H1 (cell line): ENCODE measurements around the gene PBX3. TPM values are rescaled to one million over a fixed set of nuclear protein-coding genes. Genes with fewer than 3 reads are reported as not detected.

ENCODE experiments used
- CTCF ChIA-PET: fragments of 300-600 bp; sonication (Branson Sonifier 250); formaldehyde crosslinking; loops from one replicate; lab custom pipeline; 2021; ENCODE audit not compliant: partially characterized antibody; lab: Charles Lee
- POLR2A ChIA-PET: fragments of 300-600 bp; sonication (Branson Sonifier 250); formaldehyde crosslinking; loops from one replicate; lab custom pipeline; 2021; ENCODE audit warnings: inconsistent platforms; ENCODE audit not compliant: partially characterized antibody; lab: Charles Lee
- DNase-seq, 2 experiments: peaks; one replicate each; pipeline versions ENCODE4 v3.0.0 to v3.0.0-alpha.2; 2010 to 2022; ENCODE audit warnings: low spot score in 2 of 2, low read depth in 1 of 2, mixed read lengths in 1 of 2
- FAIRE-seq: peaks from 2 replicates; lab custom pipeline; 2011; peaks lifted over from hg19 to GRCh38; lab: Jason Lieb, UNC
- H2AFZ ChIP-seq: 2 replicates; pipeline ENCODE4 v1.8.1; 2012; ENCODE audit warnings: low read length, inconsistent platforms
- H2AK5ac ChIP-seq: 2 replicates; pipeline ENCODE4 v1.6.1; 2013; ENCODE audit warnings: low read depth, low read length
- H2BK120ac ChIP-seq: replicated peaks from 2 replicates; pipeline ENCODE3; 2013; ENCODE audit warnings: low read depth, low read length, inconsistent platforms
- H2BK12ac ChIP-seq: 2 replicates; pipeline ENCODE4 v1.6.1; 2013; ENCODE audit warnings: low read depth, low read length
- H2BK15ac ChIP-seq: 2 replicates; pipeline ENCODE4 v1.6.1; 2013; ENCODE audit warnings: low read length
- H2BK20ac ChIP-seq: 2 replicates; pipeline ENCODE4 v1.6.1; 2013; ENCODE audit warnings: low read length
- H2BK5ac ChIP-seq: 2 replicates; pipeline ENCODE4 v1.6.1; 2013; ENCODE audit warnings: low read depth, low read length
- H3K14ac ChIP-seq: 2 replicates; pipeline ENCODE4 v1.6.1; 2013; ENCODE audit warnings: inconsistent platforms; ENCODE audit not compliant: insufficient read length
- H3K18ac ChIP-seq: 2 replicates; pipeline ENCODE4 v1.6.1; 2013; ENCODE audit warnings: low read length; ENCODE audit errors: extremely low read depth
- H3K23ac ChIP-seq: 2 replicates; pipeline ENCODE4 v1.6.1; 2013; ENCODE audit warnings: inconsistent platforms; ENCODE audit not compliant: insufficient read length
- H3K23me2 ChIP-seq: 2 replicates; pipeline ENCODE4 v1.6.1; 2013; ENCODE audit warnings: low read depth, low read length
- H3K27ac ChIP-seq: 2 replicates; pipeline ENCODE4 v1.6.1; 2011; ENCODE audit warnings: low read depth, low read length, inconsistent platforms
- H3K27me3 ChIP-seq, 4 experiments: replicated peaks in 1 of 4; 1 replicate in 1 of 4; 2 replicates in 3 of 4; pipeline versions ENCODE4 v1.6.1 to v1.8.1; 2011 to 2013; ENCODE audit warnings: low read length in 3 of 4, mild to moderate bottlenecking in 3 of 4, inconsistent platforms in 2 of 4, mixed read lengths in 2 of 4, moderate library complexity in 1 of 4; ENCODE audit not compliant: control insufficient read depth in 3 of 4, insufficient read depth in 3 of 4; ENCODE audit errors: extremely low read depth in 1 of 4
- H3K36me3 ChIP-seq, 4 experiments: 2 replicates each; pipeline versions ENCODE4 v1.6.1 to v1.8.1; 2011 to 2013; ENCODE audit warnings: mild to moderate bottlenecking in 4 of 4, low read length in 3 of 4, moderate library complexity in 2 of 4, control low read depth in 1 of 4, inconsistent platforms in 1 of 4; ENCODE audit not compliant: insufficient read depth in 4 of 4, control insufficient read depth in 2 of 4
- H3K4ac ChIP-seq: replicated peaks from 2 replicates; pipeline ENCODE3; 2013; ENCODE audit warnings: low read length, low read depth, mixed read lengths, inconsistent platforms; ENCODE audit not compliant: insufficient read length
- H3K4me1 ChIP-seq, 4 experiments: replicated peaks in 1 of 4; 1 replicate in 1 of 4; 2 replicates in 3 of 4; pipeline versions ENCODE4 v1.6.1 to v1.8.1; 2011 to 2013; ENCODE audit warnings: low read length in 3 of 4, inconsistent platforms in 2 of 4, mixed read lengths in 1 of 4; ENCODE audit not compliant: insufficient read depth in 4 of 4, control insufficient read depth in 3 of 4
- H3K4me2 ChIP-seq, 2 experiments: 2 replicates each; pipeline versions ENCODE4 v1.6.1 to v1.8.1; 2011 to 2013; ENCODE audit warnings: low read depth in 2 of 2, low read length in 2 of 2, control low read depth in 1 of 2, inconsistent platforms in 1 of 2, mild to moderate bottlenecking in 1 of 2; ENCODE audit not compliant: insufficient read depth in 1 of 2
- H3K4me3 ChIP-seq, 4 experiments: fragments of 200-600, 300-600 bp in 1 of 4; sonication (generic), shearing (Covaris generic), sonication (Bioruptor Twin) in 1 of 4; 2 replicates each; pipeline versions ENCODE4 v1.5.1 to v1.8.1; 2011 to 2016; ENCODE audit warnings: low read length in 4 of 4, low read depth in 3 of 4, control low read depth in 2 of 4, inconsistent platforms in 2 of 4, mild to moderate bottlenecking in 2 of 4, mixed read lengths in 1 of 4, moderate library complexity in 1 of 4; ENCODE audit not compliant: insufficient read depth in 2 of 4; ENCODE audit errors: extremely low read depth in 1 of 4
- H3K56ac ChIP-seq: replicated peaks from 2 replicates; pipeline ENCODE3; 2013; ENCODE audit warnings: low read depth, mild to moderate bottlenecking, mixed read lengths, low read length, inconsistent platforms; ENCODE audit not compliant: insufficient read length
- H3K79me1 ChIP-seq: 2 replicates; pipeline ENCODE4 v1.6.1; 2013; ENCODE audit warnings: low read depth, low read length, control low read depth
- H3K79me2 ChIP-seq, 2 experiments: 2 replicates each; pipeline versions ENCODE4 v1.6.1 to v1.8.1; 2012 to 2013; ENCODE audit warnings: low read length in 2 of 2, mild to moderate bottlenecking in 2 of 2, inconsistent platforms in 1 of 2; ENCODE audit not compliant: insufficient read depth in 2 of 2, control insufficient read depth in 1 of 2
- H3K9ac ChIP-seq, 4 experiments: replicated peaks in 1 of 4; 1 replicate in 1 of 4; 2 replicates in 3 of 4; pipeline versions ENCODE4 v1.6.1 to v1.8.1; 2011 to 2013; ENCODE audit warnings: low read depth in 3 of 4, low read length in 3 of 4, control low read depth in 2 of 4, mild to moderate bottlenecking in 2 of 4, moderate library complexity in 2 of 4, inconsistent platforms in 1 of 4; ENCODE audit errors: extremely low read depth in 1 of 4
- H3K9me3 ChIP-seq, 2 experiments: 2 replicates each; pipeline versions ENCODE4 v1.6.1 to v1.8.1; 2012 to 2013; ENCODE audit warnings: mild to moderate bottlenecking in 2 of 2, moderate library complexity in 2 of 2, control low read depth in 1 of 2, inconsistent platforms in 1 of 2, low read depth in 1 of 2, low read length in 1 of 2, mixed read lengths in 1 of 2; ENCODE audit not compliant: insufficient read depth in 2 of 2
- H4K20me1 ChIP-seq, 2 experiments: replicated peaks in 1 of 2; 2 replicates each; pipeline versions ENCODE3 to v1.8.1; 2011 to 2013; ENCODE audit warnings: inconsistent platforms in 2 of 2, low read length in 2 of 2, mild to moderate bottlenecking in 1 of 2; ENCODE audit not compliant: insufficient read depth in 2 of 2, control insufficient read depth in 1 of 2
- H4K5ac ChIP-seq: 2 replicates; pipeline ENCODE4 v1.6.1; 2013; ENCODE audit warnings: low read length, low read depth, mixed read lengths, inconsistent platforms; ENCODE audit not compliant: insufficient read length
- H4K8ac ChIP-seq: 2 replicates; pipeline ENCODE4 v1.8.0; 2013; ENCODE audit warnings: mild to moderate bottlenecking, moderate library complexity, low read length, inconsistent platforms; ENCODE audit not compliant: insufficient read depth; ENCODE audit errors: extremely low read depth
- H4K91ac ChIP-seq: replicated peaks from 2 replicates; pipeline ENCODE3; 2013; ENCODE audit warnings: low read length, mixed read lengths, inconsistent platforms; ENCODE audit not compliant: insufficient read length
- ATF2 ChIP-seq: IDR thresholded peaks from 2 replicates; pipeline ENCODE4 v1.6.1; 2012; ENCODE audit warnings: low read length, inconsistent platforms
- CTCF ChIP-seq, 3 experiments: IDR thresholded peaks; 1 replicate in 2 of 3; 2 replicates in 1 of 3; pipeline versions ENCODE4 v1.5.1 to v1.6.1; 2011; ENCODE audit warnings: low read length in 3 of 3, mild to moderate bottlenecking in 3 of 3, inconsistent platforms in 2 of 3, low read depth in 1 of 3, moderate library complexity in 1 of 3; ENCODE audit not compliant: insufficient read depth in 1 of 3; ENCODE audit errors: control extremely low read depth in 1 of 3
- FOSL1 ChIP-seq: IDR thresholded peaks from 2 replicates; pipeline ENCODE4 v1.6.1; 2011; ENCODE audit warnings: mild to moderate bottlenecking, low read depth, low read length, moderate library complexity; ENCODE audit not compliant: insufficient read depth
- JUN ChIP-seq: IDR thresholded peaks from 2 replicates; pipeline ENCODE4 v1.6.1; 2011; ENCODE audit warnings: low read depth, mild to moderate bottlenecking, improper control_type of control experiment, low read length
- RXRA ChIP-seq: IDR thresholded peaks from 2 replicates; pipeline ENCODE4 v1.6.1; 2011; ENCODE audit warnings: low read depth, mild to moderate bottlenecking, low read length, moderate library complexity; ENCODE audit not compliant: insufficient read depth
- WGBS, 2 experiments: shearing (Covaris generic) in 1 of 2; methylation state at CpG; one replicate each; pipeline versions ENCODE4 v1.1.6 to v1.1.7; 2013 to 2015; ENCODE audit warnings: low lambda C conversion rate in 2 of 2, mixed read lengths in 2 of 2, inconsistent platforms in 1 of 2, low coverage in 1 of 2, missing lambda C conversion rate in 1 of 2; ENCODE audit not compliant: insufficient replicate concordance in 2 of 2, insufficient coverage in 1 of 2, insufficient read length in 1 of 2; ENCODE audit errors: extremely low coverage in 1 of 2, missing lambda C conversion rate in 1 of 2; 5-methylcytosine and 5-hydroxymethylcytosine counted together
- polyA plus RNA-seq, 7 experiments: library from polyadenylated mRNA; depleted of rRNA in 3 of 7; stranded (reverse) in 5 of 7; unstranded in 2 of 7; fragments of >200 nt in 5 of 7; fragments of 200-250 nt in 2 of 7; gene quantifications; 1 replicate in 5 of 7; 2 replicates in 1 of 7; 4 replicates in 1 of 7; pipeline versions ENCODE4 v1.2.1 to v1.2.3, GENCODE V29; 2011 to 2013; ENCODE audit warnings: missing spikeins in 2 of 7, mixed read lengths in 2 of 7
- total RNA-seq: library from RNA; stranded (reverse); fragmentation: NEBNext Ultra II Directional; extraction: Animal tissue kit (Norgen Biotek cat#: 25700); gene quantifications from 2 replicates; pipeline ENCODE4 v1.2.1, GENCODE V29; 2021

PBX3 gene
- total and polyA plus RNA-seq, 2 of the 8 experiments (the other 6 are each of a cell fraction or from before 2014, with no cell fraction given) = 22.7 to 44.3 TPM

GRCh38 chr9:125890826-125891225 is 143.7 kb downstream of the PBX3 start:
- WGBS, 2 experiments = 81% methylated on average over 1 of the region's 1 CpG; no CpG with 5 or more reads in 1 of the 2 experiments
- no peak overlapping the region for H3K27ac ChIP-seq
- TF ChIP-seq CTCF (IDR thresholded peaks at IDR 0.05; ENCODE audit: control extremely low read depth in 1 of 3, insufficient read depth in 1 of 3, low read depth in 1 of 3, low read length in 3 of 3) = no peak
- no peak for TF ChIP-seq FOSL1
- TF ChIP-seq JUN = no peak
- TF ChIP-seq RXRA = no peak
- no peak for TF ChIP-seq ATF2

More at GRCh38 chr9:125890826-125891225, 143.7 kb downstream of the PBX3 start:
- H3K9ac ChIP-seq = no peak overlapping the region
- no peak overlapping the region for H2BK15ac ChIP-seq
- H2BK120ac ChIP-seq = no peak overlapping the region
- H3K79me1 ChIP-seq = no peaks in the 10 kb centered on the region
- POLR2A ChIA-PET = no interaction called here
- DNase-seq = no peak
- H2AFZ ChIP-seq = no peak overlapping the region
- H3K18ac ChIP-seq = no peak overlapping the region
- H3K4me3 ChIP-seq = no peak overlapping the region
- H3K36me3 ChIP-seq = no peaks in the 10 kb centered on the region
- H3K4me2 ChIP-seq = no peak overlapping the region; a peak in 1 of 4 replicates
- no peak overlapping the region for H4K8ac ChIP-seq
- peaks cover 2 to 29% (median 9%) of the 10 kb centered on the region in 4 experiments for H3K4me1 ChIP-seq
- H2BK12ac ChIP-seq = no peak overlapping the region
- H4K20me1 ChIP-seq = no peaks in the 10 kb centered on the region
- CTCF ChIA-PET = no interaction called here
- H3K23ac ChIP-seq = no peak overlapping the region
- no peak overlapping the region for H3K56ac ChIP-seq
- peaks cover 0 to 84% of the 10 kb centered on the region in 2 experiments; a peak in 2 of 4 replicates for H3K79me2 ChIP-seq
- peaks cover 2% of the 10 kb centered on the region; the same call in 1 of the 2 replicates for H3K23me2 ChIP-seq
- no peak overlapping the region for H4K5ac ChIP-seq
- no peaks in the 10 kb centered on the region for H3K27me3 ChIP-seq
- no peak overlapping the region for H4K91ac ChIP-seq
- no peak overlapping the region for H2AK5ac ChIP-seq
- H2BK5ac ChIP-seq = no peak overlapping the region
- FAIRE-seq = no peak
- H3K4ac ChIP-seq = no peak overlapping the region
- no peaks in the 10 kb centered on the region for H3K9me3 ChIP-seq
- no peak overlapping the region for H3K14ac ChIP-seq
- no peak overlapping the region for H2BK20ac ChIP-seq
